Uterus (tissue), 2 donors: ENCODE data around the gene TRIM24.

Experiments used
- CTCF ChIP-seq, 4 experiments: fragments of 200-600 bp in 2 of 4; fragments of 450-650 bp in 2 of 4; sonication (generic) in 2 of 4; IDR thresholded peaks; one replicate each; pipeline ENCODE4 v1.5.1; 2016 to 2019; ENCODE audit warnings: antibody characterized with exemption in 4 of 4, mild to moderate bottlenecking in 2 of 4, moderate library complexity in 1 of 4
- POLR2A ChIP-seq, 2 donors: fragments of 450-650 bp; IDR thresholded peaks; one replicate each; pipeline ENCODE4 v1.6.1; 2016; ENCODE audit warnings: antibody characterized with exemption in 2 of 2, mild to moderate bottlenecking in 1 of 2, moderate library complexity in 1 of 2

GRCh38 chr7:138524259-138524658, 64.2 kb downstream of the TRIM24 start:
- TF ChIP-seq CTCF (IDR thresholded peaks at IDR 0.05) (no peak), POLR2A (IDR thresholded peaks at IDR 0.05) (no peak)
